HG03280 (cell line): ENCODE measurements around the gene IFNGR2.
"Not testable (repeated sequence)": the region's sequence is repeated elsewhere in the genome, so short reads cannot be mapped to it uniquely, and the experiment has no call there.

Experiments used
- ATAC-seq: cut with Tn5 transposase; IDR thresholded peaks from one replicate; pipeline ENCODE4 v1.9.1; 2021; ENCODE audit warnings: mild to moderate bottlenecking, moderate library complexity; ENCODE audit not compliant: unreplicated experiment

Gene IFNGR2

GRCh38 chr21:33402001-33402979 lies 923 bp upstream of the IFNGR2 start:
- no peak for ATAC-seq

GRCh38 chr21:33403786-33404585 lies 773 bp downstream of the IFNGR2 start:
- peak; percentile 35 for ATAC-seq

GRCh38 chr21:33406493-33406892 lies 3.3 kb downstream of the IFNGR2 start:
- no peak for ATAC-seq

- no peak for ATAC-seq
Measured at GRCh38 chr21:33411949-33412430, 8.8 kb downstream of the IFNGR2 start.

GRCh38 chr21:33412439-33412831 lies 9.2 kb downstream of the IFNGR2 start:
- ATAC-seq = not testable (repeated sequence)

- no peak for ATAC-seq
Measured at GRCh38 chr21:33412832-33413519, 9.8 kb downstream of the IFNGR2 start.

- no peak for ATAC-seq
Measured at GRCh38 chr21:33414068-33414467, 10.9 kb downstream of the IFNGR2 start.

- ATAC-seq = no peak
Measured at GRCh38 chr21:33414926-33415325, 11.7 kb downstream of the IFNGR2 start.

GRCh38 chr21:33418691-33419090 lies 15.5 kb downstream of the IFNGR2 start:
- ATAC-seq = no peak

- no peak for ATAC-seq
Measured at GRCh38 chr21:33419538-33420123, 16.4 kb downstream of the IFNGR2 start.

- ATAC-seq = no peak
Measured at GRCh38 chr21:33421713-33422393, 18.6 kb downstream of the IFNGR2 start.

- ATAC-seq = no peak
Measured at GRCh38 chr21:33424214-33424613, 21.0 kb downstream of the IFNGR2 start.

- ATAC-seq = no peak
Measured at GRCh38 chr21:33425825-33426224, 22.6 kb downstream of the IFNGR2 start.

- no peak for ATAC-seq
Measured at GRCh38 chr21:33427051-33427450, 23.8 kb downstream of the IFNGR2 start.

GRCh38 chr21:33428669-33429068 lies 25.5 kb downstream of the IFNGR2 start:
- no peak for ATAC-seq

- ATAC-seq = no peak
Measured at GRCh38 chr21:33430858-33431257, 27.6 kb downstream of the IFNGR2 start.

GRCh38 chr21:33432496-33432895 lies 29.3 kb downstream of the IFNGR2 start:
- ATAC-seq = no peak

- ATAC-seq = no peak
Measured at GRCh38 chr21:33433001-33433400, 29.8 kb downstream of the IFNGR2 start.

- ATAC-seq = no peak
Measured at GRCh38 chr21:33433425-33434114, 30.4 kb downstream of the IFNGR2 start.
